NCI-H748 (cell line): ENCODE measurements around the gene C2orf72.
"Not testable (repeated sequence)": the region's sequence is repeated elsewhere in the genome, so short reads cannot be mapped to it uniquely, and the experiment has no call there.

Experiments
- DNase-seq: peaks from one replicate; lab custom pipeline; 2025; ENCODE audit not compliant: unreplicated experiment; lab: John Stamatoyannopoulos, UW

The C2orf72 gene

DNA sequence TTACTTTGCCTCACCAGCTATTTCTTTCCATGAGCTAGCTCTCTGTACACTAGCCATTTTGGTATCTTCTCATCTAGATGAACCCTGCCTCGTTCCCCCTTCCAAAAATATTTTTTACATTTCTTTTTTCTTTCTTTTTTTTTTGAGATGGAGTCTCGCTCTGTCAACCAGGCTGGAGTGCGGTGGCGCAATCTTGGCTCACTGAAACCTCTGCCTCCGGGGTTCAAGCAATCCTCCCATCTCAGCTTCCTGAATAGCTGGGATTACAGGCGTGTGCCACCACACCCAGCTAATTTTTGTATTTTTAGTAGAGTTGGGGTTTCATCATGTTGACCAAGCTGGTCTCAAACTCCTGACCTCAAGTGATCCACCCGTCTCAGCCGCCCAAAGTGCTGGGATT, 30.2 kb downstream of the C2orf72 start:
- DNase-seq: not testable (repeated sequence)

DNA sequence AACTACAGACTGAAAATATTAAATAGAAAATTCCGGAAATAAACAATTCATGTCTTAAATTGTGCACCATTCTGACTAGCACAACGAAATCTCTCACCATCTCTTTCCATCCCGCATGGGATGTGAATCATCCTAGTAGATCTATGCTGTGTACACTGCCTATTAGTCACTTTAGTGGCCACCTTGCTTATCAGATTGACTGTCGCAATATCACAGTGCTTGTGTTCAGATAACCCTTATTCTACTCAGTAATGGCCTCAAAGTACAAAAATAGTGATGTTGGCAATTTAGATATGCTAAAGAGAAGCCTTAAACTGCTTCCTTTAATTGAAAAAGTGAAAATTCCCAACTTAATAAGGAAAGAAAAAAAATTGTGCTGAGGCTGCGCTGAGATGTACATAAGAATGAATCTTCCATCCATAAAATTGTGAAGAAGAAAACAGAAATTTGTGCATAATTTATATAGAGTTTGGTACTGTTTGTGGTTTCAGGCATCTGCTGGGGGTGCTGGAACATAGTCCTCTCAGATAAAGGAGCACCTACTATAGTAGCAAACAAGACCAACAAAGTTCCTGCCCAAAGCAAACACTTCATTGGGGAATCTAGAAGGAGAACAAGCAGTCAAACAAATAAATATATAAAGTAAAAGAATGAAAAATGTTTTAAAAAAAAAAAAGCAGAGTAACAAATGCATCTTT, 31.4 kb downstream of the C2orf72 start:
- no peak for DNase-seq

DNA sequence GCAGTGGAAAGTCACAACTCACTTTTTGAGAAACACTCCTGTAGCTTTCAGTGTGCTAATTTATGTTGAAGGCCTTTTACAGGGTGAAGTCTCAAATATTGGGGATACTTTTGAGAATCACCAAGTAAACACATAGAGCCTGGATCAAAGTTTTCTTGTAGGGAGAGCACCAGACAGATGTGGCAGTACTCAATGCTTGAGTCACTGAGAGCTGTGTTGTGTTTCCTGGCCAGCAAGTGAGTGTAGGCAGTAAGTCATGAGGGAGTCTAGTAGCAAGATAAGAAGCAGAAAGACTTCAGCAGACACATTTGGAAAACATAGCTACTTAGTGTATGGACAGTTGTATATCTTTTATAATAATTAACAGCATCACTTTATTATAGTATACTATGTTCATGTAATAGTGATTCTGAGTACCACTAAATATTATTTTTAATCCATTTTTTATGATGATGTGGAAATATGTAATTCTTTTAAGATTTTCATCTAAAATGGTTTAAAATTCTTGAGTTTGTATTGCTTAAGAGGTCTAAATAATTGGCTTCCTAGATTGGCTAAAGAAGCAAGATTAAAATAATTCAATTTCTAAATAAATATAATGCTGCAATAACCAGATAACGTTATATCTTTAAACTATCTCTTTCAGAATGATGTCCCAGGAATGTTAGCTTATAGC, 32.2 kb downstream of the C2orf72 start:
- DNase-seq: no peak

DNA sequence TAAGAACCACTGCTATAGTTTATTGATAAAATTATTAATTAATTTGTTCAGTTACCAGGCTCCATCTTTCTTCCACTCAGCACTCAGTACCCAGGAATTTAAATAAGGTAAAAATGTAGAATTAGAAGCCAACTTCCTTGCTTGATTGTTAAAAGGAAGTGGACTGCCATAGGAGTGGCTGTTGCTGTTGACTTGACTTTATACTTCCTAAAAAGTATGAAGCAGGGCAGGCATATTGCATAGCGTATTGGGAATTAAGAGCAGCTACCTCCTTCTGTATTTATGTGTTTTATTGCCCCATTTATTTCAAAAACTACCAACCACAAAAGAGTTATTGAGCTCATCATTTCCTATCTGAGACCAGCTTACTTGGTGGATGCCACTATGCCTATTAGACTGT, 47.2 kb downstream of the C2orf72 start:
- DNase-seq: no peak

DNA sequence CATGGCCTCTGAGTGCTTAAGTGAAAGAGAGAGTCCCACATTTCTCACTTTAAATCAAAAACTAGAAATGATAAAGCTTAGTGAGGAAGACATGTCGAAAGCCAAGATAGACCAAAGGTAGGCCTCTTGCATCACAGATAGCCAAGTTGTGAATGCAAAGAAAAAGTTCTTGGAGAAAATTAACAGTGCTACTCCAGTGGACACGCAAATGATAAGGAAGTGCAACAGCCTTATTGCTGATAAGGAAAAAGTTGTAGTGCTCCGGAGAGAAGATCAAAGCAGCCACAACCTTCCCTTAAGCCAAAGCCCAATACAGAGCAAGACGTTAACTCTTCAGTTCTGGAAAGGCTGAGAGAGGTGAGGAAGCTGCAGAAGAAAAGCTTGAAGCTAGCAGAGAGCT, 51.4 kb downstream of the C2orf72 start:
- no peak for DNase-seq

DNA sequence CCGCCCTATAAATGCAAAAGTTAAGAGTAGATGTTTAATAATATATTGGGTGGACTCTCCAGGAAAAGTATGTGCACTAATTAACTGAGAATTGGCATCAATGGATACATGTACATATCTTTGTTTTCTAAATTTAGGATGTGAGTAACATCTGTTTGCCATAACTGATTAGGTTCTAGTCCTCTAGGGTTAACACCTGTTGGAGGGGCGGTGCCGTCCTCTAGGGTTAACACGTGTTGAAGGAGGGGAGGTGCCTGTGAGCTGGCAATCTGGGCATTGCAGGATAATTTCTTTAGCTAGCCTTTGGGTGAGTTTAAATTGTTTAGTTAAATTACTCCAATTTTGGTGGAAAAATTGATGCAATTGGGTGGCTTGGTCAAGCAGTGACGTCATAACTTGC, 56.6 kb downstream of the C2orf72 start:
- no peak for DNase-seq

DNA sequence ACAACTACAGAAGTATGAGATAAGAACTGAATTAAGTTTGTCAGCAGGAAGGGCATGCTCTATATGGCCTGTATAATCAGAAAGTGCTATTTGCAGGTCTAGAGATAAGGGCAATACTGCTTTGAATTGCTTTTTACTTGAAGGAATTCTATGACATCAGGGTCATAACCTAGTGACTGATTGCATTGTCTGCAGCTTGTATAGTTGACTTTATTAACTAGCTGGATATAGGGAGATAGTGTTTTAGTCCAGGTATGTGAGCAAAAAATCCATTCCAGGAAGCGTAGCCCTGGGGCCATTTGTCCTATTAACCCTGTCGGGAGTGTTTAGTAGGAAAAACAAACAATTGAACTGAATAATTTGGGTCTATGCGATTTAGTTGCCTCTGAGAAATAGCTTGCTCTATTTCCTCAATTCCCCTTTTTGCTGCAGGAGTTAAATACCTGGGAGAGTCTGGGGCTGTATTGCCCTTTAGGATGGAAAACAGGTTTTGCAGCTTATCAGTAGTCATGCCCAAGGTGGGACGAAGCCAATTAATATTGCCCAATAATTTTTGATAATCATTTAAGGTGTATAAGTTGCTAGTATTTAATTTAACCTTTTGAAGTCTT, 57.5 kb downstream of the C2orf72 start:
- DNase-seq: no peak
